Liver (tissue), 9 donors: ENCODE measurements around the gene VIPR2. TPM values are rescaled to one million over a fixed set of nuclear protein-coding genes. Genes with fewer than 3 reads are reported as not detected.
A peak's percentile ranks its signal among the peaks of the same experiment; 100 is the strongest.

Source experiments
- DNase-seq: peaks from one replicate; pipeline ENCODE4 v3.0.0-alpha.2; 2017; ENCODE audit warnings: low spot score
- H3K27ac ChIP-seq, 2 donors: one replicate each; pipeline ENCODE4 v1.7.0; 2013; ENCODE audit warnings: inconsistent platforms in 2 of 2, low read length in 2 of 2, control low read depth in 1 of 2, low read depth in 1 of 2, mild to moderate bottlenecking in 1 of 2
- H3K27me3 ChIP-seq, 4 donors: one replicate each; pipeline versions ENCODE4 v1.6.1 to v1.7.0; 2013; ENCODE audit warnings: low read length in 3 of 4, inconsistent platforms in 1 of 4, mild to moderate bottlenecking in 1 of 4, moderate library complexity in 1 of 4; ENCODE audit not compliant: control insufficient read depth in 4 of 4, insufficient read depth in 4 of 4
- H3K36me3 ChIP-seq, 4 donors: one replicate each; pipeline versions ENCODE4 v1.6.1 to v1.7.0; 2013; ENCODE audit warnings: low read length in 3 of 4, mild to moderate bottlenecking in 3 of 4, low read depth in 1 of 4, moderate library complexity in 1 of 4; ENCODE audit not compliant: control insufficient read depth in 4 of 4, insufficient read depth in 3 of 4
- H3K4me1 ChIP-seq, 4 donors: one replicate each; pipeline versions ENCODE4 v1.6.1 to v1.7.0; 2013; ENCODE audit warnings: low read length in 3 of 4, mild to moderate bottlenecking in 3 of 4, moderate library complexity in 1 of 4; ENCODE audit not compliant: control insufficient read depth in 4 of 4, insufficient read depth in 4 of 4
- H3K4me3 ChIP-seq, 3 donors: one replicate each; pipeline versions ENCODE4 v1.6.1 to v1.7.0; 2013; ENCODE audit warnings: low read length in 3 of 3, control low read depth in 1 of 3, low read depth in 1 of 3, mild to moderate bottlenecking in 1 of 3
- H3K9ac ChIP-seq, 2 donors: one replicate each; pipeline ENCODE4 v1.7.0; 2013; ENCODE audit warnings: low read length in 2 of 2, mild to moderate bottlenecking in 2 of 2, moderate library complexity in 2 of 2, control low read depth in 1 of 2, low read depth in 1 of 2
- H3K9me3 ChIP-seq, 4 donors: one replicate each; pipeline versions ENCODE4 v1.6.1 to v1.7.0; 2013; ENCODE audit warnings: low read length in 3 of 4; ENCODE audit not compliant: control insufficient read depth in 4 of 4
- CTCF ChIP-seq: fragments of 150-350 bp; IDR thresholded peaks from 2 replicates; pipeline ENCODE4 v1.5.1; 2017; ENCODE audit warnings: improper control_type of control experiment, low read depth, low read length; ENCODE audit not compliant: missing input control
- EGR1 ChIP-seq, 2 donors: IDR thresholded peaks; 2 replicates each; pipeline ENCODE4 v1.6.1; 2016 to 2018; ENCODE audit warnings: antibody characterized with exemption in 2 of 2, low read depth in 2 of 2
- FOXA1 ChIP-seq: IDR thresholded peaks from 2 replicates; pipeline ENCODE4 v1.6.1; 2016; ENCODE audit warnings: antibody characterized with exemption
- FOXA2 ChIP-seq: IDR thresholded peaks from 2 replicates; pipeline ENCODE4 v1.6.1; 2016; ENCODE audit warnings: antibody characterized with exemption
- JUND ChIP-seq, 2 donors: IDR thresholded peaks; 2 replicates each; pipeline ENCODE4 v1.6.1; 2016; ENCODE audit warnings: antibody characterized with exemption in 2 of 2
- NR2F2 ChIP-seq: IDR thresholded peaks from 2 replicates; pipeline ENCODE4 v1.6.1; 2016; ENCODE audit warnings: antibody characterized with exemption
- TAF1 ChIP-seq: conservative IDR thresholded peaks from 2 replicates; pipeline ENCODE4 v1.6.1; 2016; ENCODE audit warnings: antibody characterized with exemption, mild to moderate bottlenecking
- ZBTB33 ChIP-seq: IDR thresholded peaks from 2 replicates; pipeline ENCODE4 v1.6.1; 2016; ENCODE audit warnings: antibody characterized with exemption
- WGBS: extraction: QIAGEN DNeasy Blood & Tissue Kit; methylation state at CpG from one replicate; pipeline ENCODE4 v1.1.7; 2013; 5-methylcytosine and 5-hydroxymethylcytosine counted together
- polyA plus RNA-seq, 2 donors: library from polyadenylated mRNA; stranded (reverse) in 1 of 2; unstranded in 1 of 2; fragments of 200-250 nt in 1 of 2; fragments of >200 nt in 1 of 2; fragmentation: Nextera tagmentation in 1 of 2; extraction: Ambion mirVana in 1 of 2; gene quantifications; one replicate each; pipeline versions ENCODE4 v1.2.1 to v1.2.3, GENCODE V29; 2013 to 2015
- total RNA-seq, 2 donors: library from RNA; depleted of rRNA; stranded (reverse); fragments of >200 nt; gene quantifications; one replicate each; pipeline ENCODE4 v1.2.3, GENCODE V29; 2014
- TF ChIP-seq, protein P1 (sequence below): IDR thresholded peaks from 2 replicates; pipeline ENCODE4 v1.6.1; 2016; ENCODE audit warnings: antibody characterized with exemption
- TF ChIP-seq, protein P2 (sequence below): IDR thresholded peaks from 2 replicates; pipeline ENCODE4 v1.6.1; 2016; ENCODE audit warnings: antibody characterized with exemption
- TF ChIP-seq, protein P3 (sequence below): IDR thresholded peaks from 2 replicates; pipeline ENCODE4 v1.6.1; 2016; ENCODE audit warnings: antibody characterized with exemption, mild to moderate bottlenecking
- donor health status: healthy.
- donor health status: healthy.
- donor health status: healthy.
- donor health status: healthy.
- donor health status: healthy.

The VIPR2 gene
- total and polyA plus RNA-seq, 4 donors, result 0.05 to 0.17 (median 0.10) TPM; not detected in 1

GRCh38 chr7:159031750-159032149 lies 112.9 kb downstream of the VIPR2 start:
- Histone ChIP-seq H3K27ac (peak overlapping the region in 1 of 2 donors; percentile 48), H3K9ac (no peak overlapping the region), H3K27me3 (no peaks in the 10 kb centered on the region), H3K4me3 (no peak overlapping the region), H3K4me1 (peaks cover 0 to 8% (median 5%) of the 10 kb centered on the region in 4 donors), H3K36me3 (no peaks in the 10 kb centered on the region), H3K9me3 (no peaks in the 10 kb centered on the region)
- TF ChIP-seq JUND (IDR thresholded peaks at IDR 0.05) (no peak), EGR1 (IDR thresholded peaks at IDR 0.05; ENCODE audit: low read depth in 2 of 2) (no peak), NR2F2 (no peak), TAF1 (no peak), ZBTB33 (no peak)
- TF ChIP-seq, protein P1, sequence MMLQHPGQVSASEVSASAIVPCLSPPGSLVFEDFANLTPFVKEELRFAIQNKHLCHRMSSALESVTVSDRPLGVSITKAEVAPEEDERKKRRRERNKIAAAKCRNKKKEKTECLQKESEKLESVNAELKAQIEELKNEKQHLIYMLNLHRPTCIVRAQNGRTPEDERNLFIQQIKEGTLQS, result no peak
- TF ChIP-seq, protein P2, sequence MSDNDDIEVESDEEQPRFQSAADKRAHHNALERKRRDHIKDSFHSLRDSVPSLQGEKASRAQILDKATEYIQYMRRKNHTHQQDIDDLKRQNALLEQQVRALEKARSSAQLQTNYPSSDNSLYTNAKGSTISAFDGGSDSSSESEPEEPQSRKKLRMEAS, result no peak
- TF ChIP-seq, protein P3, sequence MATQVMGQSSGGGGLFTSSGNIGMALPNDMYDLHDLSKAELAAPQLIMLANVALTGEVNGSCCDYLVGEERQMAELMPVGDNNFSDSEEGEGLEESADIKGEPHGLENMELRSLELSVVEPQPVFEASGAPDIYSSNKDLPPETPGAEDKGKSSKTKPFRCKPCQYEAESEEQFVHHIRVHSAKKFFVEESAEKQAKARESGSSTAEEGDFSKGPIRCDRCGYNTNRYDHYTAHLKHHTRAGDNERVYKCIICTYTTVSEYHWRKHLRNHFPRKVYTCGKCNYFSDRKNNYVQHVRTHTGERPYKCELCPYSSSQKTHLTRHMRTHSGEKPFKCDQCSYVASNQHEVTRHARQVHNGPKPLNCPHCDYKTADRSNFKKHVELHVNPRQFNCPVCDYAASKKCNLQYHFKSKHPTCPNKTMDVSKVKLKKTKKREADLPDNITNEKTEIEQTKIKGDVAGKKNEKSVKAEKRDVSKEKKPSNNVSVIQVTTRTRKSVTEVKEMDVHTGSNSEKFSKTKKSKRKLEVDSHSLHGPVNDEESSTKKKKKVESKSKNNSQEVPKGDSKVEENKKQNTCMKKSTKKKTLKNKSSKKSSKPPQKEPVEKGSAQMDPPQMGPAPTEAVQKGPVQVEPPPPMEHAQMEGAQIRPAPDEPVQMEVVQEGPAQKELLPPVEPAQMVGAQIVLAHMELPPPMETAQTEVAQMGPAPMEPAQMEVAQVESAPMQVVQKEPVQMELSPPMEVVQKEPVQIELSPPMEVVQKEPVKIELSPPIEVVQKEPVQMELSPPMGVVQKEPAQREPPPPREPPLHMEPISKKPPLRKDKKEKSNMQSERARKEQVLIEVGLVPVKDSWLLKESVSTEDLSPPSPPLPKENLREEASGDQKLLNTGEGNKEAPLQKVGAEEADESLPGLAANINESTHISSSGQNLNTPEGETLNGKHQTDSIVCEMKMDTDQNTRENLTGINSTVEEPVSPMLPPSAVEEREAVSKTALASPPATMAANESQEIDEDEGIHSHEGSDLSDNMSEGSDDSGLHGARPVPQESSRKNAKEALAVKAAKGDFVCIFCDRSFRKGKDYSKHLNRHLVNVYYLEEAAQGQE, result no peak
- peak; percentile 22 for DNase-seq
- WGBS, result 95% methylated on average over 17 of the region's 17 CpGs

- no peak for TF ChIP-seq EGR1 (IDR thresholded peaks at IDR 0.05; ENCODE audit: low read depth in 2 of 2)
- TF ChIP-seq FOXA1, result no peak
- TF ChIP-seq JUND (IDR thresholded peaks at IDR 0.05), result no peak
- TF ChIP-seq FOXA2, result no peak
- TF ChIP-seq, protein P1, result no peak
- no peak for TF ChIP-seq CTCF
- peak; percentile 69 for TF ChIP-seq NR2F2
- Histone ChIP-seq H3K9ac (no peak overlapping the region), H3K4me1 (peaks cover 0 to 8% (median 5%) of the 10 kb centered on the region in 4 donors), H3K27ac (peak overlapping the region in 1 of 2 donors; percentile 48), H3K9me3 (no peaks in the 10 kb centered on the region), H3K4me3 (peak overlapping the region in 2 of 3 donors; percentile 59 to 64), H3K27me3 (no peaks in the 10 kb centered on the region), H3K36me3 (no peaks in the 10 kb centered on the region)
- 49% methylated on average over 31 of the region's 31 CpGs for WGBS
- DNase-seq, result peak; percentile 33
These were observed 113.4 kb downstream of the VIPR2 start for GRCh38 chr7:159031135-159031701.
